HEK293 (cell line): Measurements from ENCODE around the gene TSHZ3.

Source experiments
- CTCF ChIA-PET: fragments of 350-600 bp; formaldehyde crosslinking; extraction: SDS; loops from one replicate; lab custom pipeline; 2021; ENCODE audit warnings: antibody characterized with exemption; lab: Yijun Ruan, JAX
- POLR2A ChIA-PET: fragments of 300-600 bp; formaldehyde crosslinking; extraction: SDS; loops from one replicate; lab custom pipeline; 2020; ENCODE audit warnings: antibody characterized with exemption, inconsistent platforms; lab: Yijun Ruan, JAX
- H3K27ac ChIP-seq: fragments of 200-500 bp; sonication (Bioruptor generic); 2 replicates; pipeline ENCODE4 v1.5.1; 2014; ENCODE audit warnings: low read depth, low read length, control low read depth, inconsistent platforms; ENCODE audit errors: extremely low read depth
- H3K36me3 ChIP-seq, 2 experiments: fragments of 200-500 bp in 1 of 2; sonication (Bioruptor generic) in 1 of 2; 1 replicate in 1 of 2; 2 replicates in 1 of 2; pipeline ENCODE4 v1.5.1; 2014 to 2017; ENCODE audit warnings: inconsistent platforms in 2 of 2, low read length in 2 of 2; ENCODE audit not compliant: control insufficient read depth in 2 of 2, insufficient read depth in 1 of 2
- H3K4me1 ChIP-seq: fragments of 200-500 bp; sonication (Bioruptor generic); 2 replicates; pipeline ENCODE4 v1.5.1; 2014; ENCODE audit warnings: mild to moderate bottlenecking, low read length, inconsistent platforms; ENCODE audit not compliant: control insufficient read depth, insufficient read depth
- H3K4me3 ChIP-seq: 2 replicates; pipeline ENCODE4 v1.5.1; 2011; ENCODE audit warnings: low read depth, mild to moderate bottlenecking, control low read depth, low read length, moderate library complexity
- H3K9me3 ChIP-seq: fragments of 200-500 bp; sonication (Bioruptor generic); 2 replicates; pipeline ENCODE4 v1.5.1; 2014; ENCODE audit warnings: low read depth, low read length, inconsistent platforms; ENCODE audit not compliant: control insufficient read depth, insufficient read depth
- FEZF1 ChIP-seq: fragments of 450-650 bp; formaldehyde crosslinking; IDR thresholded peaks from 2 replicates; pipeline ENCODE4 v1.5.1; 2016; ENCODE audit warnings: missing biosample characterization, missing genetic modification characterization
- HOXA7 ChIP-seq: sonication (generic); formaldehyde crosslinking; IDR thresholded peaks from 2 replicates; pipeline ENCODE4 v1.8.1; 2022; ENCODE audit warnings: missing genetic modification reagents, borderline replicate concordance
- KLF9 ChIP-seq: fragments of 450-650 bp; formaldehyde crosslinking; IDR thresholded peaks from 2 replicates; pipeline ENCODE4 v1.5.1; 2016; ENCODE audit warnings: missing biosample characterization, missing genetic modification characterization, low read depth
- TRIM28 ChIP-seq: IDR thresholded peaks from 2 replicates; pipeline ENCODE4 v1.6.1; 2011; ENCODE audit warnings: low read length, control low read depth, borderline replicate concordance
- YY1 ChIP-seq: fragments of 450-650 bp; formaldehyde crosslinking; IDR thresholded peaks from 2 replicates; pipeline ENCODE4 v1.5.1; 2018; ENCODE audit warnings: missing biosample characterization, missing genetic modification characterization
- ZBTB8A ChIP-seq: fragments of 450-650 bp; formaldehyde crosslinking; IDR thresholded peaks from 2 replicates; pipeline ENCODE4 v1.5.1; 2016; ENCODE audit warnings: missing biosample characterization, missing genetic modification characterization
- ZFP3 ChIP-seq: fragments of 450-650 bp; formaldehyde crosslinking; IDR thresholded peaks from 2 replicates; pipeline ENCODE4 v1.5.1; 2016; ENCODE audit warnings: low read depth, missing biosample characterization, missing genetic modification characterization
- ZIC2 ChIP-seq: fragments of 450-650 bp; formaldehyde crosslinking; IDR thresholded peaks from 2 replicates; pipeline ENCODE4 v1.5.1; 2016; ENCODE audit warnings: missing biosample characterization, missing genetic modification characterization
- ZNF175 ChIP-seq: fragments of 450-650 bp; formaldehyde crosslinking; IDR thresholded peaks from 2 replicates; pipeline ENCODE4 v1.5.1; 2016; ENCODE audit warnings: missing biosample characterization, missing genetic modification characterization
- ZNF24 ChIP-seq: fragments of 450-650 bp; formaldehyde crosslinking; IDR thresholded peaks from 2 replicates; pipeline ENCODE4 v1.5.1; 2016; ENCODE audit warnings: missing biosample characterization, missing genetic modification characterization
- ZNF26 ChIP-seq: fragments of 450-650 bp; formaldehyde crosslinking; IDR thresholded peaks from 2 replicates; pipeline ENCODE4 v1.5.1; 2016; ENCODE audit warnings: missing biosample characterization, missing genetic modification characterization
- ZNF391 ChIP-seq: fragments of 450-650 bp; formaldehyde crosslinking; IDR thresholded peaks from 2 replicates; pipeline ENCODE4 v1.5.1; 2016; ENCODE audit warnings: low read depth, missing biosample characterization, missing genetic modification characterization, borderline replicate concordance
- ZNF423 ChIP-seq: fragments of 450-650 bp; formaldehyde crosslinking; IDR thresholded peaks from 2 replicates; pipeline ENCODE4 v1.5.1; 2016; ENCODE audit warnings: missing biosample characterization, missing genetic modification characterization
- ZNF449 ChIP-seq: fragments of 450-650 bp; formaldehyde crosslinking; IDR thresholded peaks from 2 replicates; pipeline ENCODE4 v1.5.1; 2017; ENCODE audit warnings: missing biosample characterization, mild to moderate bottlenecking, missing genetic modification characterization, moderate library complexity
- ZNF530 ChIP-seq: fragments of 450-650 bp; formaldehyde crosslinking; IDR thresholded peaks from 2 replicates; pipeline ENCODE4 v1.5.1; 2016; ENCODE audit warnings: low read depth, missing biosample characterization, missing genetic modification characterization
- ZNF571 ChIP-seq: fragments of 450-650 bp; formaldehyde crosslinking; IDR thresholded peaks from 2 replicates; pipeline ENCODE4 v1.5.0; 2017; ENCODE audit warnings: missing biosample characterization, missing genetic modification characterization
- ZNF664 ChIP-seq: fragments of 450-650 bp; formaldehyde crosslinking; IDR thresholded peaks from 2 replicates; pipeline ENCODE4 v1.5.1; 2016; ENCODE audit warnings: missing biosample characterization, missing genetic modification characterization
- ZNF670 ChIP-seq: fragments of 450-650 bp; formaldehyde crosslinking; IDR thresholded peaks from 2 replicates; pipeline ENCODE4 v1.5.1; 2016; ENCODE audit warnings: missing biosample characterization, missing genetic modification characterization, low read depth
- ZNF707 ChIP-seq: fragments of 450-650 bp; formaldehyde crosslinking; IDR thresholded peaks from 2 replicates; pipeline ENCODE4 v1.5.1; 2016; ENCODE audit warnings: missing biosample characterization, missing genetic modification characterization
- ZNF747 ChIP-seq: fragments of 450-650 bp; formaldehyde crosslinking; IDR thresholded peaks from 2 replicates; pipeline ENCODE4 v1.5.1; 2016; ENCODE audit warnings: missing biosample characterization, missing genetic modification characterization
- TF ChIP-seq, protein P1 (sequence below): IDR thresholded peaks from 2 replicates; pipeline ENCODE4 v1.6.1; 2011; ENCODE audit warnings: mild to moderate bottlenecking, low read depth, low read length, borderline replicate concordance
- TF ChIP-seq, protein P2 (sequence below): fragments of 450-650 bp; formaldehyde crosslinking; IDR thresholded peaks from 2 replicates; pipeline ENCODE4 v1.5.1; 2017; ENCODE audit warnings: missing biosample characterization, missing genetic modification characterization

TSHZ3 gene

GRCh38 chr19:31328238-31328637 is 21.0 kb downstream of the TSHZ3 start:
- H3K4me3 ChIP-seq: no peak overlapping the region
- POLR2A ChIA-PET: no interaction called here
- TF ChIP-seq ZBTB8A (tag by site-specific recombination) (0 out of 2 replicates have a peak, but pooled peaks have one; percentile 35), FEZF1 (tag by site-specific recombination) (peak; percentile 68), ZNF449 (tag by site-specific recombination) (peak; percentile 89), YY1 (tag by site-specific recombination) (no peak)
- H3K36me3 ChIP-seq: no peaks in the 10 kb centered on the region; a peak in 2 of 3 replicates
- CTCF ChIA-PET: interaction anchor here (1.0 to 2.5 kb wide), 2 partner anchors 10 to 658 kb away, joined by 3 to 7 read pairs; no protein-coding TSS in a partner anchor
- no peaks in the 10 kb centered on the region for H3K9me3 ChIP-seq
- H3K27ac ChIP-seq: no peak overlapping the region
- peaks cover 11% of the 10 kb centered on the region for H3K4me1 ChIP-seq

- TF ChIP-seq, protein P1, sequence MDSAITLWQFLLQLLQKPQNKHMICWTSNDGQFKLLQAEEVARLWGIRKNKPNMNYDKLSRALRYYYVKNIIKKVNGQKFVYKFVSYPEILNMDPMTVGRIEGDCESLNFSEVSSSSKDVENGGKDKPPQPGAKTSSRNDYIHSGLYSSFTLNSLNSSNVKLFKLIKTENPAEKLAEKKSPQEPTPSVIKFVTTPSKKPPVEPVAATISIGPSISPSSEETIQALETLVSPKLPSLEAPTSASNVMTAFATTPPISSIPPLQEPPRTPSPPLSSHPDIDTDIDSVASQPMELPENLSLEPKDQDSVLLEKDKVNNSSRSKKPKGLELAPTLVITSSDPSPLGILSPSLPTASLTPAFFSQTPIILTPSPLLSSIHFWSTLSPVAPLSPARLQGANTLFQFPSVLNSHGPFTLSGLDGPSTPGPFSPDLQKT: no peak
- TF ChIP-seq ZNF670 (tag by site-specific recombination) (no peak), HOXA7 (CRISPR knock-in tag) (no peak), ZNF423 (tag by site-specific recombination) (no peak), ZNF747 (tag by site-specific recombination) (no peak), TRIM28 (no peak), ZNF530 (no peak), ZNF26 (tag by site-specific recombination) (no peak), ZFP3 (tag by site-specific recombination) (no peak), ZNF571 (no peak), ZNF175 (no peak), ZIC2 (tag by site-specific recombination) (no peak), ZNF24 (no peak), ZNF391 (tag by site-specific recombination) (no peak), ZNF707 (tag by site-specific recombination) (no peak), KLF9 (tag by site-specific recombination) (no peak), ZNF664 (tag by site-specific recombination) (no peak)
- TF ChIP-seq, protein P2, sequence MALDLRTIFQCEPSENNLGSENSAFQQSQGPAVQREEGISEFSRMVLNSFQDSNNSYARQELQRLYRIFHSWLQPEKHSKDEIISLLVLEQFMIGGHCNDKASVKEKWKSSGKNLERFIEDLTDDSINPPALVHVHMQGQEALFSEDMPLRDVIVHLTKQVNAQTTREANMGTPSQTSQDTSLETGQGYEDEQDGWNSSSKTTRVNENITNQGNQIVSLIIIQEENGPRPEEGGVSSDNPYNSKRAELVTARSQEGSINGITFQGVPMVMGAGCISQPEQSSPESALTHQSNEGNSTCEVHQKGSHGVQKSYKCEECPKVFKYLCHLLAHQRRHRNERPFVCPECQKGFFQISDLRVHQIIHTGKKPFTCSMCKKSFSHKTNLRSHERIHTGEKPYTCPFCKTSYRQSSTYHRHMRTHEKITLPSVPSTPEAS (tag by site-specific recombination): no peak
- peaks cover 8% of the 10 kb centered on the region; the same call in 1 of the 2 replicates for H3K4me1 ChIP-seq
- POLR2A ChIA-PET: no interaction called here
- CTCF ChIA-PET: interaction anchor here (0.6 to 1.5 kb wide), 3 partner anchors 11 to 260 kb away, joined by 3 to 6 read pairs (median 4); no protein-coding TSS in a partner anchor
- H3K4me3 ChIP-seq: no peak overlapping the region
- peaks cover 0 to 7% of the 10 kb centered on the region in 2 experiments; a peak in 2 of 3 replicates for H3K36me3 ChIP-seq
- no peaks in the 10 kb centered on the region for H3K9me3 ChIP-seq
- no peak overlapping the region for H3K27ac ChIP-seq
Measured at GRCh38 chr19:31326329-31327028, 22.8 kb downstream of the TSHZ3 start.
